ENCODE measurements around the gene VAT1L. TPM values are rescaled to one million over a fixed set of nuclear protein-coding genes. Genes with fewer than 3 reads are reported as not detected.

Gene VAT1L
- total and polyA plus RNA-seq, 2 donors (not counting 3 experiments of a cell fraction or from before 2014, with no cell fraction given) = 0.46 to 1.5 TPM

DNA sequence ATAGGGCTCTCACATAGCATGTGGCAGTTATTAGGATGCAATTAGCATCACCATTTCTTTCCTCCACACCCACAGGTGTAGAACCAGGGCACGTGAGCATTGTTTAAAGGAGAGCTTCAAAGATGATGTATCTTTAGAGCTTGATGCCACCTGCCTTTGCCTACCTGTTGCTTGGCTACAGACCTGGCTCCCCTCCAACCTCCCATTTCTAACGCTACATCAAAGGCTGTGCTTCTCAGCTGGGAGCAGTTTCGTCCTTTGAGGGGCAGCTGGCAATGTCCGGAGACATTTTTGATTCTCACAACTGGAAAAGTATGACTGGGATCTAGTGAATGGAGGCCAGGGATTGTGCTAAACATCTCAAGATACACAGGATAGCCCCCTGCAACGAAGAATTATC lies 155.4 kb downstream of the VAT1L start:
- no peaks in the 10 kb centered on the region for H3K4me1 ChIP-seq (ENCODE audit: control insufficient read depth, extremely low read depth, insufficient read depth, low read length)

More for the DNA sequence above, 155.4 kb downstream of the VAT1L start:
- TF ChIP-seq, protein P1, sequence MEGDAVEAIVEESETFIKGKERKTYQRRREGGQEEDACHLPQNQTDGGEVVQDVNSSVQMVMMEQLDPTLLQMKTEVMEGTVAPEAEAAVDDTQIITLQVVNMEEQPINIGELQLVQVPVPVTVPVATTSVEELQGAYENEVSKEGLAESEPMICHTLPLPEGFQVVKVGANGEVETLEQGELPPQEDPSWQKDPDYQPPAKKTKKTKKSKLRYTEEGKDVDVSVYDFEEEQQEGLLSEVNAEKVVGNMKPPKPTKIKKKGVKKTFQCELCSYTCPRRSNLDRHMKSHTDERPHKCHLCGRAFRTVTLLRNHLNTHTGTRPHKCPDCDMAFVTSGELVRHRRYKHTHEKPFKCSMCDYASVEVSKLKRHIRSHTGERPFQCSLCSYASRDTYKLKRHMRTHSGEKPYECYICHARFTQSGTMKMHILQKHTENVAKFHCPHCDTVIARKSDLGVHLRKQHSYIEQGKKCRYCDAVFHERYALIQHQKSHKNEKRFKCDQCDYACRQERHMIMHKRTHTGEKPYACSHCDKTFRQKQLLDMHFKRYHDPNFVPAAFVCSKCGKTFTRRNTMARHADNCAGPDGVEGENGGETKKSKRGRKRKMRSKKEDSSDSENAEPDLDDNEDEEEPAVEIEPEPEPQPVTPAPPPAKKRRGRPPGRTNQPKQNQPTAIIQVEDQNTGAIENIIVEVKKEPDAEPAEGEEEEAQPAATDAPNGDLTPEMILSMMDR (IDR thresholded peaks at IDR 0.05; ENCODE audit: extremely low read depth in 1 of 2, insufficient read depth in 1 of 2, low read depth in 1 of 2, low read length in 2 of 2) = no peak
- TF ChIP-seq JUN (IDR thresholded peaks at IDR 0.05; ENCODE audit: borderline replicate concordance, insufficient read depth, insufficient read length, low read depth) (no peak), FOS (IDR thresholded peaks at IDR 0.05; ENCODE audit: borderline replicate concordance, insufficient read depth, low read length) (no peak), EZH2 (IDR thresholded peaks at IDR 0.05; ENCODE audit: borderline replicate concordance, low read depth, low read length, severe bottlenecking) (no peak), MYC (IDR thresholded peaks at IDR 0.05; ENCODE audit: low read depth, low read length) (no peak), POLR2A (IDR thresholded peaks at IDR 0.05; ENCODE audit: low read depth, low read length) (no peak), POLR2AphosphoS5 (IDR thresholded peaks at IDR 0.05; ENCODE audit: insufficient read depth, low read depth, low read length) (no peak), GATA2 (IDR thresholded peaks at IDR 0.05; ENCODE audit: insufficient read depth, insufficient read length, low read depth, low read length) (no peak)
- TF ChIP-seq, protein P2, sequence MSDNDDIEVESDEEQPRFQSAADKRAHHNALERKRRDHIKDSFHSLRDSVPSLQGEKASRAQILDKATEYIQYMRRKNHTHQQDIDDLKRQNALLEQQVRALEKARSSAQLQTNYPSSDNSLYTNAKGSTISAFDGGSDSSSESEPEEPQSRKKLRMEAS (IDR thresholded peaks at IDR 0.05; ENCODE audit: insufficient read depth, insufficient read length) = no peak
- no peak overlapping the region for H3K4me2 ChIP-seq (ENCODE audit: insufficient read depth, low read length)
- intact Hi-C loops (cut with micrococcal nuclease) = no loop called here
- no peaks in the 10 kb centered on the region for H3K9me1 ChIP-seq (replicated peaks; ENCODE audit: control insufficient read depth, extremely low read depth, insufficient read depth, low read length)
- no peaks in the 10 kb centered on the region for H3K36me3 ChIP-seq (ENCODE audit: control insufficient read depth in 2 of 2, extremely low read depth in 1 of 2, insufficient read depth in 2 of 2, low read length in 2 of 2)
- H3K79me2 ChIP-seq (ENCODE audit: control insufficient read depth, insufficient read depth, low read length) = no peaks in the 10 kb centered on the region
- no peak for FAIRE-seq
- DNase-seq (ENCODE audit: low read depth, low spot score) = no peak
- ChIA-PET CTCF (interaction anchor here (0.9 kb wide), 1 partner anchor 13 kb away, joined by 3 read pairs; no protein-coding TSS in a partner anchor), POLR2A (no interaction called here)
- no peaks in the 10 kb centered on the region for H3K27me3 ChIP-seq (ENCODE audit: control insufficient read depth in 2 of 2, insufficient read depth in 2 of 2, low read length in 2 of 2)
- no peak overlapping the region for H3K4me3 ChIP-seq (replicated peaks in 1 of 3; ENCODE audit: insufficient read depth in 1 of 3, low read depth in 1 of 3, low read length in 3 of 3)
- no peak overlapping the region for H2AFZ ChIP-seq (ENCODE audit: low read depth, low read length)
- dilution Hi-C loops (cut with MboI; ENCODE audit: extremely low pct_ligation_motif_present, low sequenced_read_pairs) = no loop called here
- BruUV-seq (replicated peaks) = no TSS peak
- no peak overlapping the region for H3K9ac ChIP-seq (replicated peaks; ENCODE audit: extremely low read depth, insufficient read depth, low read length)
- H3K9me3 ChIP-seq (replicated peaks; ENCODE audit: control insufficient read depth, insufficient read depth, low read length) = no peaks in the 10 kb centered on the region
- H4K20me1 ChIP-seq (replicated peaks; ENCODE audit: control insufficient read depth, extremely low read depth, insufficient read depth, low read length) = no peaks in the 10 kb centered on the region
- H3K27ac ChIP-seq (ENCODE audit: insufficient read depth, low read depth, low read length) = no peak overlapping the region
